Lower leg skin (tissue), 3 donors: Measurements from ENCODE around the gene TMEM82.

Experiments used
- CTCF ChIP-seq, 3 donors: fragments of 450-650 bp; IDR thresholded peaks; one replicate each; pipeline ENCODE4 v1.5.1; 2016; ENCODE audit warnings: antibody characterized with exemption in 3 of 3, mild to moderate bottlenecking in 3 of 3, moderate library complexity in 2 of 3
- POLR2A ChIP-seq, 2 donors: fragments of 450-650 bp; IDR thresholded peaks; one replicate each; pipeline ENCODE4 v1.6.1; 2016 to 2017; ENCODE audit warnings: antibody characterized with exemption in 2 of 2, mild to moderate bottlenecking in 1 of 2, moderate library complexity in 1 of 2

- TF ChIP-seq CTCF (IDR thresholded peaks at IDR 0.05) = no peak
- TF ChIP-seq POLR2A (IDR thresholded peaks at IDR 0.05) = no peak
Measured at GRCh38 chr1:15723631-15724246, 18.6 kb upstream of the TMEM82 start.
